PC-3 (cell line): ENCODE results near the gene FASTKD3. TPM values are rescaled to one million over a fixed set of nuclear protein-coding genes. Genes with fewer than 3 reads are reported as not detected.

Source experiments
- ATAC-seq: fragments of 200-7000 bp; cut with Tn5 transposase; 2 replicates; pipeline ENCODE4 v1.9.1; 2020; ENCODE audit warnings: mild to moderate bottlenecking, moderate library complexity
- BruUV-seq: library from RNA; stranded (reverse); fragments of 400-500 nt; replicated peaks from 2 replicates; lab custom pipeline; 2021; lab: Mats Ljungman, UMichigan
- CTCF ChIA-PET: fragments of 300-600 bp; sonication (Branson Sonifier 250); formaldehyde crosslinking; loops from one replicate; lab custom pipeline; 2022; ENCODE audit warnings: antibody characterized with exemption; lab: Charles Lee
- POLR2A ChIA-PET: fragments of 300-600 bp; sonication (Branson Sonifier 250); formaldehyde crosslinking; loops from one replicate; lab custom pipeline; 2022; ENCODE audit warnings: antibody characterized with exemption; ENCODE audit not compliant: unreplicated experiment; lab: Charles Lee
- DNase-seq: peaks from one replicate; pipeline ENCODE4 v3.0.0-alpha.2; 2015
- H2AFZ ChIP-seq: fragments of 300-600 bp; sonication (generic); 2 replicates; pipeline ENCODE4 v1.6.0; 2016; ENCODE audit warnings: antibody characterized with exemption, low read length
- H3F3A ChIP-seq: fragments of 300-600 bp; sonication (generic); one replicate; pipeline ENCODE4 v1.6.0; 2017; ENCODE audit warnings: antibody characterized with exemption, low read length, control low read depth, mild to moderate bottlenecking; ENCODE audit not compliant: unreplicated experiment
- H3K27ac ChIP-seq: fragments of 300-600 bp; sonication (generic); 2 replicates; pipeline ENCODE4 v1.5.1; 2016; ENCODE audit warnings: mild to moderate bottlenecking, low read length
- H3K27me3 ChIP-seq: fragments of 300-600 bp; sonication (generic); 2 replicates; pipeline ENCODE4 v1.6.1; 2016; ENCODE audit warnings: low read length, mixed read lengths
- H3K36me3 ChIP-seq: fragments of 300-600 bp; sonication (generic); 2 replicates; pipeline ENCODE4 v1.6.1; 2016; ENCODE audit warnings: low read depth, mixed run types, low read length, mixed read lengths
- H3K4me1 ChIP-seq: fragments of 300-600 bp; sonication (generic); 2 replicates; pipeline ENCODE4 v1.5.1; 2016; ENCODE audit warnings: low read length; ENCODE audit not compliant: insufficient read depth
- H3K4me2 ChIP-seq: fragments of 300-600 bp; sonication (generic); 2 replicates; pipeline ENCODE4 v1.6.0; 2016; ENCODE audit warnings: low read length
- H3K4me3 ChIP-seq: fragments of 300-600 bp; sonication (generic); 2 replicates; pipeline ENCODE4 v1.5.1; 2016; ENCODE audit warnings: mild to moderate bottlenecking, low read length, mixed read lengths
- H3K79me2 ChIP-seq: fragments of 300-600 bp; sonication (generic); 2 replicates; pipeline ENCODE4 v1.6.1; 2017; ENCODE audit warnings: low read length, mixed read lengths
- H3K9ac ChIP-seq: fragments of 300-600 bp; sonication (generic); 2 replicates; pipeline ENCODE4 v1.6.0; 2016; ENCODE audit warnings: mild to moderate bottlenecking, low read length
- H3K9me2 ChIP-seq: fragments of 300-600 bp; sonication (generic); replicated peaks from 2 replicates; pipeline ENCODE4 v1.6.1; 2016; ENCODE audit warnings: mixed run types, low read length, mixed read lengths
- H3K9me3 ChIP-seq: fragments of 300-600 bp; sonication (generic); 2 replicates; pipeline ENCODE4 v1.6.1; 2016; ENCODE audit warnings: low read length, mixed read lengths
- H4K20me1 ChIP-seq: fragments of 300-600 bp; sonication (generic); 2 replicates; pipeline ENCODE4 v1.6.1; 2016; ENCODE audit warnings: low read length, mixed read lengths
- CTCF ChIP-seq: fragments of 300-600 bp; sonication (generic); conservative IDR thresholded peaks from 2 replicates; pipeline ENCODE4 v1.5.1; 2017; ENCODE audit warnings: antibody characterized with exemption, low read depth, mild to moderate bottlenecking, low read length
- EZH2 ChIP-seq: fragments of 300-600 bp; sonication (generic); IDR thresholded peaks from one replicate; pipeline ENCODE4 v1.6.1; 2017; ENCODE audit warnings: antibody characterized with exemption, mild to moderate bottlenecking, low read length; ENCODE audit not compliant: unreplicated experiment
- EZH2phosphoT487 ChIP-seq: fragments of 300-600 bp; sonication (generic); IDR thresholded peaks from 2 replicates; pipeline ENCODE4 v1.6.1; 2018; ENCODE audit warnings: mild to moderate bottlenecking, antibody characterized with exemption, low read length, borderline replicate concordance
- intact Hi-C: fragments of 100-400 bp; cut with micrococcal nuclease; formaldehyde crosslinking; loops from 2 replicates; pipeline ENCODE4 v1.9.0; 2023
- total RNA-seq: library from RNA; depleted of rRNA; stranded (reverse); fragments of >200 nt; gene quantifications from 2 replicates; pipeline ENCODE4 v1.2.3, GENCODE V29; 2014

FASTKD3 gene
- total RNA-seq, 1 experiment from 2014 or later: 16.5 TPM

DNA sequence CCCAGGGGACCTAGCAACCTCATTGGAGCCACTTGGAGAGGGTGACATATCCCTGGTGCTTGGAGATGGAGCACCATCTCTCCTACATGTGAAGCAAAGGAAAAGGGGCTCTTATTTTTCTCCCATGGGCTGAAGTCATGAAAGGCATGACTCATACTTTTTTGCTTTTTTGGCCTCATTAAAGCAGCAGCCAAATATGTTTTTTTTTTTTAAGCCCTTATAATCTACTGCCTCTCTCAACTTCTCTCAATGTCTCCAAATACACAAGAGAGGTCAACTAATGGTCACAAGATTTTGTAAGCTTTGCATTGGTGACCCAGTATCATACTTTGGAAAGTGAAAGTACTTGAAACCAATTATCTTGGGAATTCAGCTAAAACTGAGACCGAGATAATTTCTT is 16.3 kb downstream of the FASTKD3 start:
- Histone ChIP-seq H2AFZ (no peak overlapping the region), H3F3A (no peaks in the 10 kb centered on the region), H3K27ac (no peak overlapping the region), H3K4me1 (no peaks in the 10 kb centered on the region), H3K9me3 (no peaks in the 10 kb centered on the region), H3K27me3 (peaks cover 7% of the 10 kb centered on the region; the same call in 1 of the 2 replicates), H3K9me2 (no peaks in the 10 kb centered on the region), H4K20me1 (no peaks in the 10 kb centered on the region), H3K4me2 (no peak overlapping the region), H3K9ac (no peak overlapping the region), H3K79me2 (no peaks in the 10 kb centered on the region), H3K4me3 (no peak overlapping the region), H3K36me3 (no peaks in the 10 kb centered on the region)
- ChIA-PET POLR2A (no interaction called here), CTCF (no interaction called here)
- DNase-seq (no peak), ATAC-seq (no peak)
- no peak for TF ChIP-seq EZH2
- TF ChIP-seq EZH2phosphoT487: no peak
- no peak for TF ChIP-seq CTCF
- intact Hi-C loops: no loop called here
- no TSS peak for BruUV-seq

DNA sequence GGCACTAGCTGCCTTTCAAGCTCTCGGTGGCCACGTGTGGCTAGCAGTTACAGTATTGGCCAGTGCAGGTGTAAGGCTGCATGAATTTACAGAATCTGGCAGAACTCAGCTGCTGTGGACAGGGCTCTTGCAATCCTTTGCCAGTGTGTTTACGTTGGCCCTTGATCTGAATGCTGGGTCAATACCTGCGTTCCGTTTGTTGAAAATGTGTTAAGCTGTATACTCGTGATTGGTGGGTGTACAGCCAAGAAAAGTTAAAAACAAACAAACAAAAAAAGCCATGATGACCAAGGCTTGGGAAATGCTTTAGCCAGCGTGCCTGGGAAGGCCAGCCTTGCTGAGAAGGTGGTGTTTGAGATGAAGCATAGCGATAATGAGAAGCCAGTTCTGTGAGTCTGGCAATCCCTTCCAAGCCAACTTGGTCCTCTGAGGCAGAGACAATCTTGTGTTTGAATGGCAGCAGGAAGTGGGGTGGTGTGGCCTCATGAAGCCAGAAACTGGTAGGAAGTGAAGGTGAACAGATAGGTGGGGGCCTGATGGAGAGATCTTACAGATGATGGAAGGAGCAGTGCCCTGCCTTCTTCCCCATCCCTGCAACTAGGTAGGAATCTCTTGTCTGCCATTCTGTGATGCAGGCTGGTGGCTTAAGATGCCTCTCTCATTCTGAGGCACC is 17.1 kb downstream of the FASTKD3 start:
- Histone ChIP-seq H4K20me1 (no peaks in the 10 kb centered on the region), H3K4me2 (no peak overlapping the region), H3F3A (no peaks in the 10 kb centered on the region), H3K27ac (no peak overlapping the region), H2AFZ (peak overlapping the region; percentile 61), H3K4me3 (no peak overlapping the region), H3K27me3 (peaks cover 7% of the 10 kb centered on the region; the same call in 1 of the 2 replicates), H3K4me1 (no peaks in the 10 kb centered on the region), H3K9me3 (no peaks in the 10 kb centered on the region), H3K36me3 (no peaks in the 10 kb centered on the region), H3K9ac (no peak overlapping the region), H3K79me2 (no peaks in the 10 kb centered on the region), H3K9me2 (no peaks in the 10 kb centered on the region)
- peak; percentile 21 for ATAC-seq
- intact Hi-C loops: no loop called here
- no TSS peak for BruUV-seq
- ChIA-PET CTCF (interaction anchor here (0.5 kb wide), 1 partner anchor 80 kb away, joined by 3 read pairs; no protein-coding TSS in a partner anchor), POLR2A (no interaction called here)
- TF ChIP-seq EZH2phosphoT487: no peak
- TF ChIP-seq EZH2: no peak
- TF ChIP-seq CTCF: no peak
- no peak for DNase-seq

DNA sequence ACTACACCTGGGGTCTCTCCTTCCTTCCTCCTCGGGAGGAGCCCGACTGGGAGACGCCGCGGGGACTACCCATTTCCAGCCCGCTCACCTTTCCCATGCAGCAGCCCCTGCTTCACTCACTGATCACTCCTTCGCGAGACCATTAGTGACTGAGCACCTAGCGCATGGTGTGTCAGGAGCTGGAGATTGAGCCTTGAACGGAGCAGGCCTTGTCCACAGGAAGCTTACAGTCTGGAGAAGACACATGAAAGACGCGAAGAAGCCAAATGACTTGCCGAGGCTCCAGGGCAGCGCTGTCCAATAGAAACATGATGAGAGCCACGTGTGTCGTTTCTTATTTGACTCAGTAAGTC is 17.6 kb downstream of the FASTKD3 start:
- peak overlapping the region; percentile 61 for H2AFZ ChIP-seq
- ChIA-PET CTCF (interaction anchor here (0.5 to 0.7 kb wide), 2 partner anchors 18 to 79 kb away, joined by 3 to 10 read pairs; no protein-coding TSS in a partner anchor), POLR2A (no interaction called here)
- no peaks in the 10 kb centered on the region for H3F3A ChIP-seq
- no peaks in the 10 kb centered on the region for H4K20me1 ChIP-seq
- no TSS peak for BruUV-seq
- no peaks in the 10 kb centered on the region for H3K79me2 ChIP-seq
- H3K27ac ChIP-seq: no peak overlapping the region
- peaks cover 7% of the 10 kb centered on the region; the same call in 1 of the 2 replicates for H3K27me3 ChIP-seq
- H3K4me2 ChIP-seq: peak overlapping the region; percentile 71
- no peak overlapping the region for H3K9ac ChIP-seq
- ATAC-seq (no peak), DNase-seq (no peak)
- no peaks in the 10 kb centered on the region for H3K9me2 ChIP-seq
- intact Hi-C loops: no loop called here
- no peaks in the 10 kb centered on the region for H3K4me1 ChIP-seq
- H3K9me3 ChIP-seq: no peaks in the 10 kb centered on the region
- no peaks in the 10 kb centered on the region for H3K36me3 ChIP-seq
- peak overlapping the region; percentile 58 for H3K4me3 ChIP-seq
- no peak for TF ChIP-seq EZH2
- TF ChIP-seq EZH2phosphoT487: no peak
- TF ChIP-seq CTCF: no peak
